GM12892 (cell line): ENCODE results near the gene MCCD1.

Source experiments
- POLR2A ChIP-seq: IDR thresholded peaks from 2 replicates; pipeline ENCODE4 v1.6.1; 2011; ENCODE audit warnings: low read depth, low read length, control low read depth
- POLR2AphosphoS5 ChIP-seq: IDR thresholded peaks from 2 replicates; pipeline ENCODE4 v1.6.1; 2011; ENCODE audit warnings: low read depth, low read length, control low read depth
- TAF1 ChIP-seq: IDR thresholded peaks from 2 replicates; pipeline ENCODE4 v1.6.1; 2011; ENCODE audit warnings: low read depth, mild to moderate bottlenecking, control low read depth, low read length, borderline replicate concordance

DNA sequence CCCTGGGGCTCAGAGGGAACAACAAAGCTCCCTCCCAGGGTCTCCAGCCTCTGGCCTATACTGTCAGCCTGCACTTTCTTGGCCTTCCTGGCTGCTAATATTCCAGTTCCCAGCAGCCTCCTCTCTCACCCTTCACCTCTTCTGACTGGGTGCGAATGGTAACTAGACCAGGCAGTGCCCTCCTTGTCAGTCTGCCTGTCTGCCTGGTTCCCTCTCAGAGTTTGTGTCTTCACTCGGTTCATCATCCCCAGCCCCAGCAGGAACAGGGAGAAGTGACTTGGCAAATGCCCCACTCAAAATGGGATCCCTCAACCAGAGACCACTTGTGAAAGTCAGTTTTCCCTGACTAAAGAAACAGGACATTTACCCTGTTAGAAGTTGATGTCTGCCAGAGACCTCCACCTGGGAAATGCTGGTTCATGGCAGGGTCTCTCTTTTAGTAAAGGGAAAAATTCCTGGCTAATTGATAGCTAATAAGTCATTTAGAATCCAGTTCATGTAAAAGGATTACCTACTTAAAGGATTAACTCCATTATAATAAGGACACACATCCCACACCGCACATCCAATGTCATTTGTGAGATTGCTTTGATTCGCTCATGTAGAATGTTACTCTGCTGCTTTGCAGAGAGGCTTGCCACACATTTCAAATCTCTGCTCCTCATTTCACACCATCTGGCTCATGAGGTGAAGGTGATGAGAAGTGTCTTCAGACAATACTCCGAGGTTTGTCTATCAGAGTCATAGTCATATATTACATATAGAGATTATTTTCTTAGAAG, 49.4 kb upstream of the MCCD1 start:
- TF ChIP-seq POLR2A = no peak
- no peak for TF ChIP-seq TAF1
- no peak for TF ChIP-seq POLR2AphosphoS5
